ENCODE measurements around the gene SLC34A1.

DNA sequence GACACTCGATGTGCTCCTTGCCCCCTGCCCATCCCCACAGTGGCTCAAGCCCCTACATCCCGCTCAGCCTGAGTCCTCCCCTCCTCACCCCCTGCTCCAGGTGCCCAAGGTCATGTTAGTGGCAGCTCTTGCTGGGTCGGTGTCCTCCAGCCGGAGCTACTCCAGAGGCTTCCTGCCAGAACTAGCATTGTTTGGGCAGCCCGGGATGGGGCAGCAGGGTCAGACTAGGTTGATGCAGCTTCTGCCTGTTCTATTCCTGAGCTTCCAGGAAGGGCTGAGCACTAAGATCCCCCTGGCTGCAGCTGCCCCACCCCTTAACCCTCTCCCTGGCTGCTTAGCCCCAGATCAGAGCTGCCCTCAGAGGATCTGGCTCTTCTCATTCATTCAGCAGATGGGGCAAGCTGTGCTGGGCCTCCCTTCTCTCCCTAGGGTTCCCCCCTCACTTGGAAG lies 25.8 kb upstream of the SLC34A1 start:
- TF ChIP-seq POLR2AphosphoS5 (IDR thresholded peaks at IDR 0.05; ENCODE audit: borderline replicate concordance, low read depth, low read length), result no peak
- no peak for TF ChIP-seq EZH2 (IDR thresholded peaks at IDR 0.05)
